Measurements from ENCODE around the gene TRAPPC12.
"Not testable (repeated sequence)": the region's sequence is repeated elsewhere in the genome, so short reads cannot be mapped to it uniquely, and the experiment has no call there.

Gene TRAPPC12

GRCh38 chr2:3379647-3380534, at the start of gene TRAPPC12:
TRAPPC12 (plus strand) TSS chr2:3379694; CDS start chr2:3387624, 7,930 bp downstream.
- peak; percentile 95 for DNase-seq

GRCh38 chr2:3332133-3332532, 47.4 kb upstream of the TRAPPC12 start:
- DNase-seq, result no peak

- no peak for DNase-seq
Measured at GRCh38 chr2:3334392-3335345, 44.8 kb upstream of the TRAPPC12 start.

- no peak for DNase-seq
Measured at GRCh38 chr2:3336844-3337243, 42.6 kb upstream of the TRAPPC12 start.

- no peak for DNase-seq
Measured at GRCh38 chr2:3338340-3338739, 41.2 kb upstream of the TRAPPC12 start.

GRCh38 chr2:3340144-3340543, 39.4 kb upstream of the TRAPPC12 start:
- no peak for DNase-seq

GRCh38 chr2:3341336-3341735, 38.2 kb upstream of the TRAPPC12 start:
- DNase-seq, result no peak

- no peak for DNase-seq
Measured at GRCh38 chr2:3342324-3342723, 37.2 kb upstream of the TRAPPC12 start.

- no peak for DNase-seq
Measured at GRCh38 chr2:3343012-3343411, 36.5 kb upstream of the TRAPPC12 start.

- no peak for DNase-seq
Measured at GRCh38 chr2:3344897-3345296, 34.6 kb upstream of the TRAPPC12 start.

GRCh38 chr2:3345621-3346020, 33.9 kb upstream of the TRAPPC12 start:
- no peak for DNase-seq

- DNase-seq, result no peak
Measured at GRCh38 chr2:3348767-3349166, 30.7 kb upstream of the TRAPPC12 start.

GRCh38 chr2:3349211-3349693, 30.2 kb upstream of the TRAPPC12 start:
- peak; percentile 36 for DNase-seq

GRCh38 chr2:3354986-3355385, 24.5 kb upstream of the TRAPPC12 start:
- DNase-seq, result no peak

- DNase-seq, result no peak
Measured at GRCh38 chr2:3355951-3356569, 23.4 kb upstream of the TRAPPC12 start.

- no peak for DNase-seq
Measured at GRCh38 chr2:3356799-3357198, 22.7 kb upstream of the TRAPPC12 start.

GRCh38 chr2:3357446-3357845, 22.0 kb upstream of the TRAPPC12 start:
- DNase-seq, result not testable (repeated sequence)

- no peak for DNase-seq
Measured at GRCh38 chr2:3357926-3358325, 21.6 kb upstream of the TRAPPC12 start.

GRCh38 chr2:3361518-3362389, 17.7 kb upstream of the TRAPPC12 start:
- DNase-seq, result no peak

- no peak for DNase-seq
Measured at GRCh38 chr2:3365219-3365618, 14.3 kb upstream of the TRAPPC12 start.

- DNase-seq, result no peak
Measured at GRCh38 chr2:3368261-3368722, 11.2 kb upstream of the TRAPPC12 start.

Measured in NCI-H1694 treated with DMSO at 0.1 percent for 48 hours (cell line).